Kidney (tissue), 14 donors: ENCODE results near the gene AKT3. TPM values are rescaled to one million over a fixed set of nuclear protein-coding genes. Genes with fewer than 3 reads are reported as not detected.

ENCODE experiments used
- DNase-seq, 5 donors: peaks; one replicate each; pipeline ENCODE4 v3.0.0-alpha.2; 2013 to 2020
- FAIRE-seq: peaks from 2 replicates; lab custom pipeline; 2012; peaks lifted over from hg19 to GRCh38; lab: Jason Lieb, UNC
- H3K27ac ChIP-seq, 2 donors: one replicate each; pipeline ENCODE4 v1.7.0; 2013; ENCODE audit warnings: low read depth in 2 of 2, low read length in 2 of 2, inconsistent platforms in 1 of 2
- H3K27me3 ChIP-seq: one replicate; pipeline ENCODE4 v1.7.1; 2013; ENCODE audit warnings: low read length, inconsistent platforms; ENCODE audit not compliant: control insufficient read depth, insufficient read depth
- H3K36me3 ChIP-seq, 3 donors: one replicate each; pipeline versions ENCODE4 v1.7.0 to v1.7.1; 2013; ENCODE audit warnings: low read length in 3 of 3, control low read depth in 1 of 3, inconsistent platforms in 1 of 3; ENCODE audit not compliant: insufficient read depth in 3 of 3, control insufficient read depth in 2 of 3
- H3K4me1 ChIP-seq, 3 donors: one replicate each; pipeline versions ENCODE4 v1.7.0 to v1.7.1; 2013; ENCODE audit warnings: low read length in 3 of 3, inconsistent platforms in 1 of 3, low read depth in 1 of 3; ENCODE audit not compliant: control insufficient read depth in 2 of 3, insufficient read depth in 2 of 3
- H3K4me3 ChIP-seq, 3 donors: one replicate each; pipeline versions ENCODE4 v1.7.0 to v1.8.1; 2013; ENCODE audit warnings: low read length in 3 of 3, control low read depth in 1 of 3, inconsistent platforms in 1 of 3
- H3K9ac ChIP-seq, 3 donors: one replicate each; pipeline versions ENCODE4 v1.7.0 to v1.7.1; 2013; ENCODE audit warnings: low read length in 3 of 3, control low read depth in 1 of 3, inconsistent platforms in 1 of 3
- H3K9me3 ChIP-seq, 3 donors: one replicate each; pipeline versions ENCODE4 v1.7.0 to v1.7.1; 2013; ENCODE audit warnings: low read length in 3 of 3, control low read depth in 1 of 3, inconsistent platforms in 1 of 3; ENCODE audit not compliant: control insufficient read depth in 2 of 3, insufficient read depth in 1 of 3
- intact Hi-C: fragments of 100-400 bp; cut with DNase I; formaldehyde crosslinking; loops from one replicate; pipeline ENCODE4 v1.11.1; 2022
- polyA plus RNA-seq: library from polyadenylated mRNA; stranded (reverse); fragments of 350-450 nt; fragmentation: Illumina TruSeq; extraction: RNeasy Lipid Tissue Mini Kit (QIAGEN cat#74804); gene quantifications from one replicate; pipeline ENCODE4 v1.2.3, GENCODE V29; 2014; ENCODE audit warnings: low read depth, low replicate concordance; ENCODE audit not compliant: insufficient read depth
- total RNA-seq: library from RNA; stranded (reverse); fragmentation: NEBNext Ultra II Directional; extraction: Animal tissue kit (Norgen Biotek cat#: 25700); gene quantifications from one replicate; pipeline ENCODE4 v1.2.1, GENCODE V29; 2021
- TF ChIP-seq, protein P1 (sequence below): IDR thresholded peaks from 3 replicates; pipeline ENCODE4 v1.5.1; 2012; ENCODE audit warnings: mild to moderate bottlenecking, moderate library complexity, borderline replicate concordance; ENCODE audit not compliant: insufficient read depth; ENCODE audit errors: extremely low read depth
- donor health status: control.
- donor health status: control.
- donor health status: control.
- donor health status: control.
- donor health status: control.
- donor health status: DM: yes; HTN: yes; CAD: no.
- donor health status: Normal renal cell carcinoma (clear cell type).

The AKT3 gene
- total and polyA plus RNA-seq, 2 donors from 2014 or later: 9.5 to 81.6 TPM

DNA sequence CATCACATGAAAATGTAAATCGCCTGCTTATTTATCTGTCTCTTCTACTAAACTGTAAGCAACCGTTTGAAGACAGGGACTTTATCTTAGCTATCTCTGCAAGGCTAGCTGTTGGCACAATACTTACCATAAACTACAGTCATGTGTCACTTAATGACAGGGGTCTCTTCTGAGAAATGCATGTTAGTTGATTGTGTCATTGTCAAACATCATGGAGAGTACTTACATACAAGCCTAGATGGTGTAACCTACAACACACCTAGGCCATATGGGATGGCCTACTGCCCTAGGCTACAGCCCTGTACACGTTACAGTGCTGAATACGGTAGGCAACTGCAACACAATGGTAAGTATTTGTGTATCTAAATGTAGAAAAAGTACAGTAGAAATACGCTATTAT is 326.3 kb downstream of the AKT3 start:
- H3K4me3 ChIP-seq: no peak overlapping the region
- no peaks in the 10 kb centered on the region for H3K9me3 ChIP-seq
- FAIRE-seq (no peak), DNase-seq (no peak)
- H3K27me3 ChIP-seq: no peaks in the 10 kb centered on the region
- TF ChIP-seq, protein P1, sequence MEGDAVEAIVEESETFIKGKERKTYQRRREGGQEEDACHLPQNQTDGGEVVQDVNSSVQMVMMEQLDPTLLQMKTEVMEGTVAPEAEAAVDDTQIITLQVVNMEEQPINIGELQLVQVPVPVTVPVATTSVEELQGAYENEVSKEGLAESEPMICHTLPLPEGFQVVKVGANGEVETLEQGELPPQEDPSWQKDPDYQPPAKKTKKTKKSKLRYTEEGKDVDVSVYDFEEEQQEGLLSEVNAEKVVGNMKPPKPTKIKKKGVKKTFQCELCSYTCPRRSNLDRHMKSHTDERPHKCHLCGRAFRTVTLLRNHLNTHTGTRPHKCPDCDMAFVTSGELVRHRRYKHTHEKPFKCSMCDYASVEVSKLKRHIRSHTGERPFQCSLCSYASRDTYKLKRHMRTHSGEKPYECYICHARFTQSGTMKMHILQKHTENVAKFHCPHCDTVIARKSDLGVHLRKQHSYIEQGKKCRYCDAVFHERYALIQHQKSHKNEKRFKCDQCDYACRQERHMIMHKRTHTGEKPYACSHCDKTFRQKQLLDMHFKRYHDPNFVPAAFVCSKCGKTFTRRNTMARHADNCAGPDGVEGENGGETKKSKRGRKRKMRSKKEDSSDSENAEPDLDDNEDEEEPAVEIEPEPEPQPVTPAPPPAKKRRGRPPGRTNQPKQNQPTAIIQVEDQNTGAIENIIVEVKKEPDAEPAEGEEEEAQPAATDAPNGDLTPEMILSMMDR: no peak
- H3K9ac ChIP-seq: no peak overlapping the region
- H3K27ac ChIP-seq: no peak overlapping the region
- intact Hi-C loops: no loop called here
- no peaks in the 10 kb centered on the region for H3K4me1 ChIP-seq
- H3K36me3 ChIP-seq: no peaks in the 10 kb centered on the region

DNA sequence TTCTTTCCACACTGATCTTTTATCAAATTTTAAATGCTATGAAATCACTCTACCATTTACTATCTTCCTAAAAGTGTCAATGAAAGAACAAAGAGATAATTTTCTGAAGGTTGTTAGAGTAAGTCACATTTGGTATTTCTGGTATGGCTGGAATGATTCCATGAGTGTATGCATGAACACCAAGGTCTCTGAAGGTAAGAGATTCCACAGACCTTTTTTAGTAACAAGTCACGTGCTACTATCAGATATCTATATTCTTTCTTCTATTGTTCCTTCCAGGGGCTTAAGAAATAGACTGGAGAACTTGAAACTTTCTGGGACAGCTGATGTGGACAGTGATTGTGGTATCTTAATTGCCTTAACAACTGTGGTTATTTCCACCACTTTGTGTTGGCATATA is 329.2 kb downstream of the AKT3 start:
- Histone ChIP-seq H3K4me1 (no peaks in the 10 kb centered on the region), H3K36me3 (no peaks in the 10 kb centered on the region), H3K27ac (no peak overlapping the region), H3K4me3 (no peak overlapping the region), H3K9ac (no peak overlapping the region), H3K9me3 (peaks cover 0 to 9% (median 0%) of the 10 kb centered on the region in 3 donors), H3K27me3 (no peaks in the 10 kb centered on the region)
- TF ChIP-seq, protein P1: no peak
- FAIRE-seq: no peak
- intact Hi-C loops: no loop called here
- no peak for DNase-seq

DNA sequence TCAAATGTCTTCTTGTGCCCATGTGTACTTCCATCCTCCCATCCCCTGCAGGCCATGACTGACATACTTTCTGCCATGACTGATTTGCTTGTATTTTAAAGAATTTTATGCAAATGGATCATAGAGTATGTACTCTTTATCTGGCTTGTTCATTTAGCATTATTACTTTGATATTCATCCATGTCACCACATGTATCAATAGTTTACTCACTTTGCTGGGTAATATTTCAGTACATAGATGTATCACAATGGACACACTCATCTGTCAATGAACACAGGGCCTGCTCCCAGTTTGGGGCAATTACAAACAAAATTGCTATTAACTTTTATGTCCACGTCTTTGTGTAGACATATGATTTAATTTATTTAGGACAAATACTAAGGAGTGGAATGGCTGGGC is 335.1 kb downstream of the AKT3 start:
- H3K36me3 ChIP-seq: peaks cover 0 to 13% (median 6%) of the 10 kb centered on the region in 3 donors
- H3K4me3 ChIP-seq: no peak overlapping the region
- peaks cover 0 to 9% (median 0%) of the 10 kb centered on the region in 3 donors for H3K9me3 ChIP-seq
- no peaks in the 10 kb centered on the region for H3K27me3 ChIP-seq
- no peaks in the 10 kb centered on the region for H3K4me1 ChIP-seq
- DNase-seq (no peak), FAIRE-seq (no peak)
- TF ChIP-seq, protein P1: no peak
- H3K27ac ChIP-seq: no peak overlapping the region
- H3K9ac ChIP-seq: no peak overlapping the region
- intact Hi-C loops: no loop called here
